ENCODE data around the gene RYR3.
"Not testable (repeated sequence)": the region's sequence is repeated elsewhere in the genome, so short reads cannot be mapped to it uniquely, and the experiment has no call there.

The RYR3 gene

GRCh38 chr15:33580526-33580925 is 269.8 kb downstream of the RYR3 start:
- DNase-seq (ENCODE audit: low read depth in 2 of 2): no peak

DNA sequence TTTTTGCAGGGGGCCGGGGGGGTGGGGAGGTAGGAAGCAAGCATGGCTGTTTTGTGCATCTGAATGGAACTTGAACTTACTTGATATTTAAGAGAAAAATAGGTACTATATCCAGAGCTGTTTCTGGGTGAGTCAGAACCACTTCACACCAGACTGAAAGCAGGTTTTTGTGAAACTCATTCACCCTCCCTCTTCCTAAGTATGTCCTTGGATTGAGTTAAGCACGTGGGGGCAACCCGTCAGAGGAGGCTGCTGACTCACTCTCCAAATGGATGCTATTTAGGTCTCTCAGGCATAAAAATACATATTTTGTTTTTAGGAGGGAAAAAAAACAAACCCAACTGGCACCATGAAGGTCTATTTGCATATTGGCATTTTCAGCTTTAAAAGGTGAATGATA is 270.3 kb downstream of the RYR3 start:
- DNase-seq (ENCODE audit: low read depth in 2 of 2): no peak

GRCh38 chr15:33584797-33585196 is 274.0 kb downstream of the RYR3 start:
- DNase-seq (ENCODE audit: low read depth in 2 of 2): no peak

DNA sequence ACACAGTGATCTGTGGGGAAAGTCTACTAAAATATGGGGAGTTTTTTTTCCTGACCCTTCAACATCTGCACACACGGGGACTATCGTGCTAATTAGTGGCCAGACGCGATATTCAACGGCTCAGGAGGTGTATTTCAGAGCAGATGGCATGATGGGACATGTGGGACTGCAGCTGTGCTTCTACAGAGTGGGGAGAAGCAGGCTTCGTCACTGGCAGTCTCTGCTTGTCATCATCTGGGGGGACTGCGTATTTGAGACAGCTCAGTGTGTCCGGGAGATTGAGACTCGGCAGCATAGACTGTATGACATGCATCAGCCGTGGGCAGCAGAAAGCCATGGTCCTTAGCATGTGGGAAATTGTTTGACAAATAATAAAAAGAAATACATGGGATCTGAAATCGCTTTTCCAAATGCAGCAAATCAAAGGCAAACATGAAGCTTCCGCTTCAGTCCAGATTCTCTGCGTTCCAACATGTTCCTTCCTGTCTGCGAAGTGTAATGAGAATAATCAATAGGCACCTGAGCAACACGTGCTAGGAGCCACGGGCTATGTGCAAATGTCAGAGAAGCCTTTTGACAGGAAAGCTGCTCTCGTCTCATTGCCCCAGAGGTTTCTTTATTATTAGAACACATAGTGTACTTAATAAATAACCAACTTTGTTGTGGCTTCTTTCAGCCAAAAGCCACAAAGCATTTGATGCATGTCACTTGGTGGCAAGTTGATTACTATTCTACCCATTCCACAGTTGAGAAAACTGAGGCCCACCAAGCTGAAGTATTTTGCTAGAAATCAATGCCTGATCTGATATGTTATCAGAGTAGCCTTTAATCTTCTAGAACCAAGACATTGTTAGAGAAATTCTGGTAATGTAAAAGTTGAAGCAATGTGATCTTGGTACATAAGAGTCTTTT is 276.3 kb downstream of the RYR3 start:
- DNase-seq (ENCODE audit: low read depth in 2 of 2): no peak

DNA sequence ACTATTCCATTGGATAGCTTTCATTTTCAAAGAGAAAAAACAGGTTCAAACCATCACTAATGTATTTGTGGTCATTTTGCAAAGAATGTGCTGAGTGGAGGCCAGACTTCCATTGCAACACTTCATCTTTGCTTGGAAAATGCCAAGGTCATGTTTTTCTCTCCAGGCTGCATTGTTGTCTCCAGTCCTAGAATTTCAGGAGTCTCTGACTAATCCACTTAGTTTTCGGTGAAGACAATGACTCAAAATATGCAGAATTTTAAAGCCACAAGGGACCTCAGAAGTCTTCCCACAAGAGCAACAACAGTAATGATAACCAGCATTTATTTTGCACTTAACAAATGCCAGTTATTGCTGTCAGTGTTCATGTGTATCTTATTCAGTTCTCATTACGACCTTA is 277.0 kb downstream of the RYR3 start:
- no peak for DNase-seq (ENCODE audit: low read depth in 2 of 2)

DNA sequence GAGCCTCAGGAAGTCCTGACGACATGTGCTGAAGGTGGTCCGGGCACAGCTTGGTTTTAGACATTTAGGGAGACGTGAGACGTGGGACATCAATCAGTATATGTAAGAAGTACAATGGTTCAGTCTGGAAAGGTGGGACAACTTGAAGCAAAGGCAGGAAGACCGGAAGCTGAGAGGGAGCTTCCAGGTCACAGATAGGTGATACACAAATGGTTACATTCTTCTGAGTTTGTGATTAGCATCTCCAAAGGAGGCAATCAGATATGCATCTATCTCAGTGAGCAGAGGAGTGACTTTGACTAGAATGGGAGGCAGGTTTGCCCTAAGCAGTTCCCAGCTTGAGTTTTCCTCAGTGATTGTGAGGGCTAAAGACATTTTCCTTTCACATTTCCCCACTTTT is 282.1 kb downstream of the RYR3 start:
- DNase-seq (ENCODE audit: low read depth in 2 of 2): no peak

DNA sequence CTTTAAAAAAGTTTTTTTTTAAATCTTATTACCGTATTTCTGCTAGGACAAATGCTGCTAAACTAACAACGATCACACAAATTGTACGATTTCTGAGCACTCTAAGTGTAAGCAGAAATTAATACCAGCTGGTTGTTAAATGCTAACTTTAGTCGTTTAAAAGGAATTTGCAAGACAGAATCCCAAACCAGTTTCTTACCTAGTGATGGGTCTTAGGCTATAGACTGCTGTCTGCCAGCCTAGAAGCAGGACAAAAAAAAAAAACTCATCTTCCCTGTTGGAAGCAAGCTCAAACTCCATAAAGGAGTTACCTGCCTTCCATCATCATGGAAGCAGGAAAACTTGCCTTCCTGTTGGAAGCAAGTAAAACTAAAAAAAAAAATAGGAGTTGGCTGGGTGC is 287.6 kb downstream of the RYR3 start:
- not testable (repeated sequence) for DNase-seq (ENCODE audit: low read depth in 2 of 2)

DNA sequence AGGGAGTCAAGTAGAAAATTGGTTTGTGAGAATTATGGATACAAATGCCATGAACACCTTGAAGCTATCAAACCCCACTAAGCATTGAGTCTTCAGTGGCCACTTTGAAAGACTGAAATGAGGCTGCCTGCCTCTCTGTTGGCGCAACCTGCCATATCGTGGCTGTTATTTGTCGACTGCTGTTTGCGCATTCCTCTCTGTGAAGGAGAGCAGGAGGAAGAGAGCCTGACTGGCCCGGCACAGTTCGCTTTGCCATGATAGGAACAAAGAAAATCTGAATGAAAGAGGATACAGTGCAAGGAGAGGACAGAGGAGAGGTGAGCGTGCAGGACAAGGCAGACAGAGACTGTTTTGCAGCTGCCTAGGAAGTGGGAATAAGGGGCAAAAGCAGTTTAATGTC is 289.4 kb downstream of the RYR3 start:
- no peak for DNase-seq (ENCODE audit: low read depth in 2 of 2)

DNA sequence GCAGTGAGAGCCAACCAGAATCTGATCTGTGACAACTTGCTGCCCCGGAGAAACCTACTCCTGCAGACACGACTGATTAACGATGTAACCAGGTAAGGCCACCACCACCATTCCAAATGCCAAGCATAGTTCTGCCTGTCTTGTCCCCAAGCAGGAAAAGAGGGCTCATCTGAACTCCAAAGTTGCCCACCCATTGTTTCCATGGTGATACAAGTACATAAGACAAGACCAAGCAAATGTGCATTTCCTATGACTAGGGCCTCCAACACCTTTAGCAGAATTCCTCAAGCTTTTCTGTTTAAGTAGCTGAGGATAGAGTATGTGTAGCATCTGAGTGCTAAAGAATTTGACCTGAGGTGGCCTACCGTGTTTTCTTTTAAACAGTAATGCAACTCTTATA is 290.7 kb downstream of the RYR3 start:
- DNase-seq (ENCODE audit: low read depth in 2 of 2): no peak

- no peak for DNase-seq (ENCODE audit: low read depth in 2 of 2)
Observed at GRCh38 chr15:33608714-33609113, 297.9 kb downstream of the RYR3 start.

DNA sequence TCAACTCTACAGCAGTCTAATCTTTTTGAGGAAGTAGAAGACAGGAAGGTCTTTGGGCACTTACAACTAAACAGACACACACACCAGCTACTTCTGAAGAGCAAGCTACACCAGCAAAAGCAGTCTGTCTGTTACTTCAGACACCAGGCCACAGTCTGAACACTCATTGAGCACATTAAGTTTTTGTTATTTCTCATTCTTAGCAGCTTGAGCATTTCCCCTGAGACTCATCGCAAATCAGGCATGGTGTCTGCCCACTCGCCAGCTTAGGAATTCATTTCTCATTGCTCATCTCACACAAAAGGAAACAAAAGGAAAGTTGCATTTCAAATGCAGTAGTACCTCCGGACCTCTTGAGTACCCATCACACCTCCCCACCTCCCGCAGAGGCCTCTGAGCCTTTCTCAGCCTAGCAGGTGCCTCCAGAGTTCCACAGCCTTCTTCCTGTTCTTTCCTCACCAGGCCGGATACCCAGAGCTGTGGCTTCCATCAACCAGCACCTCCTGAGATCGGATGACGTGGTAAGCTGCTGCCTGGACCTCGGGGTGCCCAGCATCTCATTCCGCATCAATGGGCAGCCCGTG is 302.0 kb downstream of the RYR3 start:
- DNase-seq (ENCODE audit: low read depth in 2 of 2): no peak

DNA sequence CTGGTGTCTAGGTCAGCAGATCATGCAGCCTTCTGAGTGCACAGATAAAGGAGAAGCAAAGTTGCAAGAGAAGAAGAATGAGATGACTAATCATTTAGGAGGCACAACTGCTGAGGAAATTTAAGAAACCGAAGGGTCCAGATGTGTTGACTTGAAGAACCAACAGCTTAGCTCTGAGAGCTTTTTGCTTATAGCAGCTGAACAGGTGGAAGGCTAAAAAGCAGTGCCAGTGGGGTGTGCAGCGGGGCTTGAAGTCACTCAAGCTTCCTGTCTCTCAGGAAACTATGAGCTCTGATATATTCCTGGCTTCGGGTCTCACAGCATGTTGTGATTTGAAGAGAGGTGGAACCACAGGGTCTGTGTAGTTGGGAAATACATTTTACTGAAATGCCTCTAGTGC is 305.7 kb downstream of the RYR3 start:
- no peak for DNase-seq (ENCODE audit: low read depth in 2 of 2)

DNA sequence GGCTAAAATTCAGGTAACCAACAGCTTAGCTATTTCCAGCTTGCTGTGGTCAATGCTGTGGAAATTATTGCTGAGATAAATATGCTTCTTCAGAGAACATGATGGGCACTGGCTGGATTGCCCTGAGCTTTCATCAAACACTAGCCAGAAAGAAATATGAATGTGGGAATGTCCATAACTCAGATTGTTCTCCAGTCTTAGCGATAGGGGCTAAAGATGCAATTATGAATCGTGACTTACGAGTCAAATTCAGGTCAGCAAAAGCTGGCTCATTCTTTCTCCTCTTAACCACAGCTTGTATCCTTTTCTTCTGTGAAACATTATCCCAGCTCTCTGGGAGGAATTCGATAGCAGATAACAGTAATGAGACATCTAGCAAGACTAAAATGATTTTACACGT is 307.6 kb downstream of the RYR3 start:
- DNase-seq (ENCODE audit: low read depth in 2 of 2): no peak

DNA sequence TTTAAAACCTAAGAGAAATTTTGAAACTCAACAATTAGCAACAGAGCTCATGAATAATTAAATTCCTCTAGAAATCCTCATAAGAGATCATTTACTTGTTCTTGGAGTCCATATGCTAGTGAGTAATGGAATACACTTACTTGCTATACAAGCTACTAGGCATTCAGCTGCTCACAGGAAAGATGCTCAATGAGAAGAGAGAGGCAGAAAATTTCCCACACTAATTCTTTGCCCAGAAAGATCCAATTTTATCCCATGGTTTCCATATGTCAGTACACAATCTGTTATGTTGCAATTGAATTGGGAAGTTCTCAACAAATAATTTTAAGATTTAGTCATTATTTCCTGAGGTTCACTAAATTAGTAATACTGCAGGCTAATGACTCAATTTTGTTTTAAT is 310.4 kb downstream of the RYR3 start:
- no peak for DNase-seq (ENCODE audit: low read depth in 2 of 2)

- no peak for DNase-seq (ENCODE audit: low read depth in 2 of 2)
Observed at GRCh38 chr15:33623010-33623409, 312.2 kb downstream of the RYR3 start.

- no peak for DNase-seq (ENCODE audit: low read depth in 2 of 2)
Observed at GRCh38 chr15:33624439-33624838, 313.7 kb downstream of the RYR3 start.

- no peak for DNase-seq (ENCODE audit: low read depth in 2 of 2)
Observed at GRCh38 chr15:33629647-33630046, 318.9 kb downstream of the RYR3 start.

DNA sequence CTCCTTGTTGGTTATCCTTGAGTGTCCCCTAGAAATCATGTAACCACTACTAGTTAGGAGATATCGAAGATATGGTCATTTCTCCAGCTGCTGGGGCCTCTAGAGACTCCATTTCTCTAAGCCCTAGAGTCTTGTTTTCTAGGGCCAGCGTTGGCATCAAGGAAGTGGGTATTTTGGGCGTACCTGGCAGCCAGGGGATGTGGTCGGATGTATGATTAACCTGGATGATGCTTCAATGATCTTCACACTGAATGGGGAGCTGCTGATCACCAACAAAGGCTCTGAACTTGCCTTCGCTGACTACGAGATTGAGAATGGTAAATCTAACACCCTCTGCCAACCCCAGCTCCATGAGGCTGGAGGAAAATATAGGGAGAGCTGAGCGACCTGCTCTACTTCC is 325.5 kb downstream of the RYR3 start:
- DNase-seq (ENCODE audit: low read depth in 2 of 2): no peak

- DNase-seq (ENCODE audit: low read depth in 2 of 2): no peak
Observed at GRCh38 chr15:33636958-33637357, 326.2 kb downstream of the RYR3 start.

DNA sequence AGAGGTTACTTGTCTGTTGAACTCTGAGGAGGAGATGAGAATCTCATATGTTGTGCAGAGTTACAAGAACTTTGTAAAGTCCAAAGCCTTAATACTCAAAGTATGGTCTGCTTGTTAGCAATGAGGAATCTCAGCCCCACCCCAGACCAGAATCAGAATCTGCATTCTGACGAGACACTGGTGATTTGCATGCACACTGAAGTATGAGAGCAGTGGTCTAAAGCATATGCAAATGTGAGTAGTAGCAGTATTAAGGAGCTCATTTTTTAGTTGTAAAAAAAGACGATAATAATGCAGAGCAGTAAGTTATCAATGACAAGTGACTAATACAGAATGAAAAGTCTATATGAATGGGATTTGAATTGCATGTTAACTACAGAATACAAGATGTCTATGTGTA is 327.7 kb downstream of the RYR3 start:
- DNase-seq (ENCODE audit: low read depth in 2 of 2): no peak

- DNase-seq (ENCODE audit: low read depth in 2 of 2): no peak
Observed at GRCh38 chr15:33639051-33639450, 328.3 kb downstream of the RYR3 start.

DNA sequence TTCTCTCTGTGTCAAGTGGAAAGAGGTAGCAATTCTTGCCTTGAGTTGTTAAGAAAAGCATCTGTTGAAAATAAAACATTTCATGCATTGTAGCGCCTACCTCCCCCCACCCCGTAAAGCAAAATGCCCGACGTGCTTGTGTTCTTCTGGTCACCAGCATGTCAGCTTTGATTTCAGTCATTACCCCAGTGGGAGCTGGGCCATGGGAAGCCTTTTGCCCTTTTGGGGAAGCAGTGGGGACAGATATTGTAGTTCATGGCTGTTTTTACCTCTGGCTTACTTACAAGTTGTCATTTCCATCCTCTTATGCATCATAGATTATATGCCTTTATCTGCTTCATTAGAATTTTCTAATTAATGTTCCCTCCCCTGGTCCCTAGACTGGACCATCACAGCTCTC is 328.7 kb downstream of the RYR3 start:
- DNase-seq (ENCODE audit: low read depth in 2 of 2): no peak

DNA sequence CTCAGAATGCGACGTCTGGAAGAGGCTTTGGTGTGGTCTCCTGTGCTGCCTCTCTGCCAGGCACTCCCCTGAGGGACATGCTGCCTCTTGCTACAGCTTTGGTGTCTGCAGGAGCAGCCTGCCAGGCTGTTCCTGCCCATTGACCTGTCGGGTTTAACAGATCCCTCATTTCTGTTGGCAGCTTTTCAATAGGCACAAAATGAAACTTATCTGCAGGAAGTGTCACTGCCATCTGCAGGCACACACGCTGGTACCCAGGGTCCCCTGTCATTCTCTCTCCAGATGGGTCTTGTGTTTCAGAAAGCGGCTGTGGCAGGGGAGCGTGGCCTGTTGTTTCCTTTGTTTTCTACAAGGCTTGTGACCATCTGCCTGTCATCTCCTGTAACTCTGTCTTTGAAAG is 329.2 kb downstream of the RYR3 start:
- no peak for DNase-seq (ENCODE audit: low read depth in 2 of 2)

- DNase-seq (ENCODE audit: low read depth in 2 of 2): no peak
Observed at GRCh38 chr15:33641069-33641468, 330.3 kb downstream of the RYR3 start.

All from stimulated activated CD4-positive, alpha-beta T cell treated with anti-CD3 and anti-CD28 coated beads, Interleukin-1b, Interleukin-23, amount 100 ng/mL, for 4 hours (primary cell).